ENCODE data around the gene SLC12A8.
"Not testable (repeated sequence)": the region's sequence is repeated elsewhere in the genome, so short reads cannot be mapped to it uniquely, and the experiment has no call there.

The SLC12A8 gene

DNA sequence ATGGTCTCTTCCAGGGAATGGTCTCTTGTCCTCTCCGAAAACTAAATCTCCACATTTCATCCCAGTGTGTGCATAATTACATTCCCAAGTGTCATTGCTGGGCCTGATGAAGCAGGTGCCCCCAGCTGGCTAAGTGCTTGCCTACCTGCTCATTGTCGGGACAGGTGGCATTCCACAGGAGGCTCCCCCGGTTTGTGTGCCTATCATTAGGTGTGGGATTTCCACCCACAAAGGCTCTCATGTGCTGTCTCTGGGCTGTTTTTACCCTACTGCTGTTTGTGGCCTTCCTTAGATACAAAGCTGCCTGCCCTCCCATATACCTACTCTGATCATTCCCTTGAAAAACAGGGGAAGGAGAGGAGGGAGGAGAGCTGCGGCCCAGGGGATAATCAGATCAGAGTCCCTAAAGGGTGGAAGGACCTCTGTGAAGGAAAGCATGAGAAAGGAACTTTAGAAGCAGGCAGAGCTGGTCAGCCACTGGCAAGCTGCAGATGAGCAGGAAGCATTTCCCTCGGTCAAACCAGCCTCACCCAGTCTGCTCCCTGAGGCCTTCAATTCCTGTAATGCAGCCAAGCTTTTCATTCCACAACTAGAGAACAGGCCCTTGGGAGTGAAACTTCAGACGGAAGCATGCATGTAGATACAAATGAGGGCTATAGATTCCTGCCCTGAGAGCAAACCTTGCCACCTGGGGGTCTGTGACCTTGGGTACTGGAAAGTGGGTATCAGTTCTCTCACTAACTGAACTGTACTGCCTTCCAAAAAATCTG is 96.1 kb downstream of the SLC12A8 start:
- no peak for DNase-seq (ENCODE audit: low spot score)
- no peak for FAIRE-seq

DNA sequence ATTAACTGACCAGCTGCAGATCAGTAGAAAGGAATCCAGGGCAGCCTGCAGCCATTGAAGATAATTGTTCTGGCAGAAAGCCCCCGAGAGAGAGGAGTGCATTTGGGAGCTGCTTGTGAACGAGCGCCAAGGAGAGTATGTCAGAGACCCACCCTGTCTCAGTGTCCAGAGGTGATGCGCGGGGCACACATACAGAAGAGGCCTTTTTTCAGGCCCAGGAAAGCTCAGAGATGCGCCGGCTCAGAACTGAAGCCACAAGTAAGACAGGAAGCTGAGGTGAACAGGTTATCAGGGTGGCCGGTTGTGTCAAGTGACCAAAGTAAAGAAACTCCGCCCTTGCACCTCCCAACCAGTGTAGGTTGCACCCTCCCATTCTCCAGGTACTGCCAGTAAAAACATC is 96.9 kb downstream of the SLC12A8 start:
- FAIRE-seq (no peak), DNase-seq (ENCODE audit: low spot score) (no peak)

DNA sequence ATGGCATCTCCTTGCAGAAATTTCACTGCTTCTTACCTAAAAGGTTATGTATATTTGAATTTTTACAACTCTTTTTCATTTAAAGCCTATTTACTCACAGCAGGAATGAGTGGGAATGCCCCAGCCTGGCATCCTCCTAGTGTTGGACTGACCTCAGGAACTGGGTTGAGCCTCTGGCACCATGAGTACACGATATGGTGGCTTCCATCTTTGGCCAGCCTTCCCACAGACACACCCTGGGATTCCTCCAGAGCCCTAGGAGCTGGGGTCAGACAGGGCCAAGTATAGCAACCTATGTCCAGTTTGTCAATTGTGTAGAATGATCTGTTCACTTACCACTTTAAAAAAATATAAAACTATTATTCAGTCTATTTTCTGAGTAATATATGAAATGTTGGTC is 99.6 kb downstream of the SLC12A8 start:
- FAIRE-seq (no peak), DNase-seq (ENCODE audit: low spot score) (no peak)

DNA sequence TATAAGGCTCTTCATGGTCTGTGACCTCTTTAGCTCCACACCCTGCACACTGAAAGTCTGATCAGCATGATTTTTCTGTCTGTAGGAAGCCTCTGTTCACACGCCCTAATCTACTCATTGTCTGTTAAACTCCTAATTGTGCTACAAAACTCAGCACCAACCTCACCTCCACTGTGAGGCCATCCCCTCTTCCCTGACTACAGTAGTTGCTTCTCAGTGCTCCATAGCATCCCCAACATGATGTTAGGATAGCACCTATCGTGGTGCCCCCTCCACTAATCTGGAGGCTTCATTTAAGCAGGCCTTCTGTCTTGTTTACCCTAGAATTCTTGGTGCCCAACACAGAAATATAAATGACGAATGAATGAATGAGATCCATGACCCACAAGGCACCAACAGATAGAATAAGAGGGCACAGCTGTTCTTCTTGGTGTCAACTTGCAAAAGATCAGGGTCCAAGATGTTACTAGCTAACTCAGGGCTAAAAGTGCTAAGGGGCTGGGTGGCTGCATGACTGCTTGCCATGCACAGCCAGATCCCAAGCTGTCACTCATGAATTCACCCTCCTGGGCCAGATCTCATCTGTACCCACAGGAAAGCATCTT is 101.6 kb downstream of the SLC12A8 start:
- FAIRE-seq, result no peak
- DNase-seq (ENCODE audit: low spot score), result no peak

DNA sequence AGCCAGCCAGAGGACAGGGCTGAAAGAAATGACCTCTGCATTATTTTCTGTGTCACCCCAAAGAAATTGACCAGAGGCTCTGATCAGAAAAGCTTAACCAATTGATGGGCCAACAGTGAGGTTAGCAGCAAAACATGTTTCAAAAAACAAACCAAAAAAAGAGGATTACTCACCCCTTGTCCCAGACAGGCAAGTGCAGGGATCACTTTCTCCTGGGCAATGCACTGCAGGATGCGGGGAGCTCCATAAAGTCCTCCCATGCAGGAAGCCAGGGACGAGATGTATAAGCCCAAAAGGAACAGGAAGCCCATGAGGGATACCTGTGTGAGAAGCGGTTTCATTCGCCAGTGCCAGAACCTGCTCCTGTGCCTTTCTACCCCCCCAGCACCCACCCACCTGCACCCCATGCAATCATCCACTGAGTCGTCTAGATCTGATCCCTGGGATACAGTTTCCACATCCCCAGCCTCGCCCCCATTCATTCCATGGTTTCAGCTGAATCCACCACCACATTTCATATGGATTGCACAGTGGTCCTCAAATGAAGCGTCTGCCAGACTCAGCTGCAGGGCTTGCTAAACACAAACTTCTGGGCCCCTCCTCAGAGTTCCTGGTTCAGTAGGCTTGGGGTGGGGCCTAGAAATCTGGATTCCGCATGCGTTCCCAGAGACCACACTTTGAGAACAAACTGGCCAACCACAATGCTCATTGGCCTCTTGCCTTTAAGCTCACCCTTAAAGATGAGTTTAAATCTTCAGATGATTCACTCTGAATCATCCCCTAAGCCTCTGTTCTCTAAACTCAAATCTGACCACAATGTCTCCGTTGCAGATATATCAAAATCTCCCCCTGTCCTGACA is 102.3 kb downstream of the SLC12A8 start:
- DNase-seq (ENCODE audit: low spot score) (peak; percentile 81), FAIRE-seq (peak; percentile 9)

DNA sequence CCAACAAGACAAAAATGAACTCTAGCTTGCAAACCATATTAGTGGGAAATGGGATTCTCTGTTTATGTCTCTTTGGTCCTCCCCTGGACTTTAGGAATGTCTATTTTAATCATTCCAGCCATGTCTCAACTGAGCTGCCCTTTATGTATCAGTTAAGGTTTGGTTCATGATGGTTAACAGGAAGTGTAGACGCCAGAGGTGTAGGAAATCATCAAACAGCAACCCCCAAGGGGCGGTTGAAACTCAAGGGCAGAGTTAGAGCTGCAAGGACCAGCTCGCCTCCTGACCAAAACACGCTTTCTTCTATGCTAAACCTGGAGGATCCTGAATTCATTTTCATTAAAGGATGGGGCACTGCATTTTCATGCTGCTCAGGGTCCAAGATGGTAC is 103.0 kb downstream of the SLC12A8 start:
- DNase-seq (ENCODE audit: low spot score) (no peak), FAIRE-seq (no peak)

DNA sequence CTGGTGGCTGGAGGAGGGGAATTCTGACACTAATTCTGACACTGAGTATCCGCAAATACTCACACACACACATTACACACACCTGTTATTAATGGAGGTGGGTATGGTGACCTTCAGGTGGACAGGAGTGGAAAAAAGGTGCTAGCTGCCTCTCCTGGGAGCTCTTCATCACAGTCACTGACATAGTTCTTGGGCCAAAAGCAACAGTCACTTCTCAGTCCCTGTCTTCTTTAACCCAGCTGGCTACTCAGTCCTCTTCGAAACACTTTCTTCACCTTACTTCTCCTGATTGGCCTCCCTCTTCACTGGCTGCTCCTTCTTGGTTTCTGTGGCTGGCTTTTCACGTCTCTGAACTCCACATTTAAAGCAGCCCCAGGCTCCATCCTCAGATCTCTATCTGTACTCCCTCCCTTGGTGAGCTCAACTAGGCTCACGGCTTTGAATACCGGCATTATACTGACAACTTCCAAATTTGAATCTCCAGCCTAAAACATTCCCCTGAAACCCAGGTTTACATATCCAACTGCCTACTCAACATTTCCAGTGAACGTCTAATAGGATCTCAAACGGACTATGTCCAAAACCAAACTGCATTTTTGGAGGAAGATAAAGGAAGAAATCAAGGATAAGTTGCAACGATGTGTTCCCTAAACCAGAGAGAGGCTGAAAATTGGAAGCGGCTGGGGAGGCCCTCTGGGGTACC is 103.6 kb downstream of the SLC12A8 start:
- DNase-seq (ENCODE audit: low spot score) (no peak), FAIRE-seq (peak; percentile 20)

DNA sequence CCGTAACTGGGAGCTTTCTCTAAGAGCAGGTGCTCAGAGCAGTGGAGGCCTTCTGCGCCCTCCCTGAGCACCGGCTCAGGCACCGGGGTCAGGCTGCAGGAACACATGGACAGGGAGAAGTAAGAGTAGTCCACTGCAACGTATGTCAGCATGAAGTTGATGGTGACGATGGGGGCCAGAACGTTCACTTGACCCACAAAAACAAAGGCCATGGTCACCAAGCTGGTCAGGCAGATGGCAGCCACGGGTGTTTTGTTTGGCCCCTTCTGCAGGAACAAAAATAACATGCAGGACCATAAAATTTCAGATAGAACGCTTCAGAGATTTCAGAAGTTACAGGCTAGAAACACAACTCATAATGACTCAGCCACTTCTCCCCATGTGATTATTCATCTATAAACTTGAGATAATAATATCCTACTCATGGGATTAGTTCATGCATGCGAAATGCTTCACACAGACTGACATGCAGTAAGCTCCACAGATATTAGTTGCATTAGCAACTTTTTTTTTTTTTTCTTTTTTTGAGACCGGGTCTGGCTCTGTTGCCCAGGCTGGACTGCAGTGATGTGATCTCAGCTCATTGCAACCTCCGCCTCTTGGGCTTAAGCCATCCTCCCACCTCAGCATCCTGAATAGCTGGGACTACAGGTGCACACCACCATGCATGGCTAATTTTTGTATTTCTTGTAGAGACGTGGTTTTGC is 104.5 kb downstream of the SLC12A8 start:
- peak; percentile 35 for DNase-seq (ENCODE audit: low spot score)

DNA sequence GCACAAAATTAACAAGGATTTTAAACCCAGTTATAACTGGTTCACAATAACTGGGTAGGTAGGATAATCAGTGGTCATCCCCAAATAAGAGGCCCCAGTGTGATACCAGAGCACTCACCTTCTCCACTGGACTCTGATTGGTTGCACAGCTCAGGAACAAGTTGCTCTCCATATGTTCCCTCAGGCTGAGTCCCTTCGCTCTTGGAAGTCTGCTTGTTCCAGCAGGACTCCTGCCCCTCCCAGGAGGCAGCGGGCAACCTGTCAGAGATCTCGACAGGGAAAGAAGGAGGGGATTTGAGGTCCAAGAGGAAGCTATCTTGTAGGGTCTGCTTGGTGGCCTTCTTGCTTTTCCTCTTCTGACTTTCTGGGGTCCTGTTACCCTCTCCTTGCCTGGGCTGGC is 105.2 kb downstream of the SLC12A8 start:
- no peak for FAIRE-seq
- DNase-seq (ENCODE audit: low spot score), result no peak

More for the DNA sequence above, 104.5 kb downstream of the SLC12A8 start:
- peak; percentile 66 for FAIRE-seq

DNA sequence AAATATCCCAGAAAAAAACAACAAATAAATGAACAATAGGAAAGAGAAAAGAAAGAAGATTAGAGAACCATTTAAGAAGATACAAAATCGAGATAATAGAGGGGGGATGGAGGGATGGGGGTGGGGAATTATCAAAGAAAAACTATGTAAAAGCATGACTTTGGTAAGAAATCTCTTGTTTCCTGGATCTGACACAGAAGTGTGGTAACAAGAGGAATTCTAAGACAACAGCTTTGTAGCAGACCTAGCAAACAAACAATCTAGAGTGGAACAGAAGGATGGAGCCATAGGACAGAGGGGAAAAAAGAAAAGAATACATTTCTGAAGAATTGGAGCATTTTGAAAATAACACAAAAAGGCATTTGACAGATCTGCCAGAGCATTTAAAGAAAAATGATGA is 107.4 kb downstream of the SLC12A8 start:
- FAIRE-seq (no peak), DNase-seq (ENCODE audit: low spot score) (no peak)

DNA sequence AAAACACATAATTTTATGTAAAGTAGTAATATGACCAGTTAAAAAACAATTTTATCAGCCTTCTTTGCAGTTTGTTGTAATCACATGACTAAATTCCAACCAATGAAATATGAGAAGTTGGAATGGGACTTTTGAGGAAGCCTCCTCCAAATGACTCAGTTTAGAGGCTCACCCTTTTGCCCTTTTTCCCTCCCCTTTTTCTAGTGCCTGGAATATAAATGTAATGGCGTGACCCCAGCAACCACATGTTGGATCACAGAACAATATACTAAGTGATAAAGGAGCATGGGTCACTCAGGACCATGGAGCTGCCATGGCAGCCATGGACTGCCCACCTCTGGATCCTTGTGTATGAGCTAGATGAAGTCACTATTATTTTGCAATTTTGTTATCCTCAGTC is 107.9 kb downstream of the SLC12A8 start:
- DNase-seq (ENCODE audit: low spot score) (no peak), FAIRE-seq (no peak)

DNA sequence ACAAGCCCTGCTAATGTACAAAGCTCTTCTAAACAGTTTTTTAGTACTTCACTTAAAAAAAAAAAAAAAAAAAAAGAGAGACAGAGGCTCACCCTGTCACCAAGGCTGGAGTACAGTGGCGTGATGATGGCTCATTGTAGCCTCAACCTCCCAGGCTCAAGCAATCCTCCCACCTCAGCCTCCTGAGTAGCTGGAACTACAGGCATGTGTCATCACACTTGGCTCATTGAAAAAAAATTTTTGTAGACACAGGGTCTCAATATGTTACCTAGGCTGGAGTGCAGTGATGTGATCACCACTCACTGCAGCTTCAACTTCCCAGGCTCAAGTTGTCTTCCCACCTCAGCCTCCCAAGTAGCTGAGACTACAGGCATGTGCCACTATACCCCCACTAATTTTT is 109.1 kb downstream of the SLC12A8 start:
- DNase-seq (ENCODE audit: low spot score) (no peak), FAIRE-seq (no peak)

DNA sequence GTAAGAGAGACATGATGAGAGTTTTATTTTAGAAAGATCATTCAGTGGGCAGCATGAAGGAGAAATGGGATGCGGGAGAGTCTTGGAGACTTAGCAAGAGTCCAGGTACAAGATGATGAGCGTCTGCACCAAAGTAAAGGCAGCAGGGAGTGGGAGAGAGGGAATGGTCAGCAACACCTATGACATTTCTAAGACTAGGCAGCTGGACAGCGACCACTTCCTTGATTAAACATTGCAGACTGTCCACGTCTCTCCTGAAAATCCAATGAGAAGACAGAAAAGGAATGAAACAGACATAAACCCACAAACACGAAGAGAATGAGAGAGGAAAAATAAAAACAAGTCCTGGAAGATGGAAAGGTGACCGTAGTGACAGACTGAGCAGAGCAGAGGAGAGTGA is 110.1 kb downstream of the SLC12A8 start:
- no peak for DNase-seq (ENCODE audit: low spot score)
- no peak for FAIRE-seq

DNA sequence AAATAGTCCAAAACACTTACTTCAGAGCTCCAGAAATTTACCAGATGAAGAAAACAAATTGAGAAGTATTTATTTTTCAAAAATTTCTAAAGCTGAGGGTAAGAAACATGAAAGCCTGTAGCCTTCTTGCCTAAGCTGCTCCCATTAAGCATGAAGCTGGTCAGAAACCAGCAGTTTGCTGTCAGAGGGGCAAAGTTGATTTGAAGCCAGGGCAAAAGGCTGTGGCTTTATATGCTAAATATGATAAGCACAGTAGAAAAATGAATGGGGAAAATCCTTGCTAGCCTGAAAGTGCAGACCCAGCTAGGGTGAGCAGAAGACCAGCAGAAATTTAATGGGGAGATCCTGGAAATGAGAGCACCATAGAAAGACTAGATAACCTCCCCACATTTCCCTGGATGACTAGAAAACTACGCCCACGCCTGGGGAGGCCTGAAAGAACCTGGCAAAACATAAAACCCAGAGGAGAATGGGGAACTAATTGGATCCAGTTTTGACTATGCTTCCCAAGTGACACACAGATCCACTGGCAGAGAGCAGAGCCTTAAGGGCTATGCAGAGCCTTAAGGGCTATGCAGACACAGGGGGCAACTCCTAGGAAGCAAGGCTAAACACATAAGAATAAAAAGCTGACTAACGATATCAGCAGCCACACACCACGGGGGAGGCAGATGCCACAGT is 113.8 kb downstream of the SLC12A8 start:
- no peak for FAIRE-seq
- DNase-seq (ENCODE audit: low spot score), result no peak

DNA sequence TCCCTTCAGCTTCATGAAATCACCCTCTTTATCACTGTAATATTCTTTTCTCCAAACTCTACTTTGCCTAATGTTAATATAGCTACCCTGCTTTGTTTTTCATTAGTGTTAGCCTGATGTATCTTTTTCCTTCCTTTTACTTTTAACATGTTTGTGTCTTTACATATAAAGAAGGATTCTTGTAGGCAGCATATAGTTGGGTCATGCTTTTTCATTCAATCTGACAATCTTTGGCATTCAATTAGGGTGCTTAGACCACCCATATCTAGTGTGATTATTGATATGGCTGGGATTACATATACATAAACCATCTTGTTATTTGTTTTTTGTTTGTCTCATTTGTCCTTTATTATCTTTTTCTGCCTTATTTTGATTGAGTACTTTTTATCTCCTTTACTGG is 121.9 kb downstream of the SLC12A8 start:
- DNase-seq (ENCODE audit: low spot score) (no peak), FAIRE-seq (no peak)

DNA sequence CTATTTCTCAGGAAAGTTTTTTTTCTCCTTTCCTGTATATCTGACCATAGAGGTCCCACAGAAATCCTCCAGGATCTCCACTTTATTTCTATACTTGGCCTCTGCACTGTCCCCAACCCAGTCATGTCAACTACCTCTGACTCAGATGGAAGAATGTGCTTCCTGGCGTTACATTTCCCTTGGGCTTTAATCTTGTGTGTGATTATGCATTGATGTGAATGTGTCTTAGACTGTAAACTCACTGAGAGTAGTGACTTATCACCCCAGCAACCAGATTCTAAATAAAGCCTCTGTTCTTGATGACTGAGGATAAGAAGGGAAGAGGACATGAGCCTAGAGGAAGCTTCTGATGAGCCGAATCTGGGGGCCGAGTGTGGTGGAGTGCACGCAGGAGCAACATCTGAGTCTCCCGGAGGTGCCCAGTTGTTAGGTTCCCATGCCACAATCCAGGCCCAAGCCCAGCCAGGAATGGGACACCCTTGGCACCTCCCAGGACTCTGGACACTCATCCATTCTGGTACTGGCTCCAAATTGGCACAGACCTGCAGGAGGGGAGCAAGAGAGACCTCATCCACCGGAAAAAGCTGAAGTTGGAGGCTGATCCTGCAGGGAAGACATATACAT is 124.7 kb downstream of the SLC12A8 start:
- no peak for DNase-seq (ENCODE audit: low spot score)
- no peak for FAIRE-seq

DNA sequence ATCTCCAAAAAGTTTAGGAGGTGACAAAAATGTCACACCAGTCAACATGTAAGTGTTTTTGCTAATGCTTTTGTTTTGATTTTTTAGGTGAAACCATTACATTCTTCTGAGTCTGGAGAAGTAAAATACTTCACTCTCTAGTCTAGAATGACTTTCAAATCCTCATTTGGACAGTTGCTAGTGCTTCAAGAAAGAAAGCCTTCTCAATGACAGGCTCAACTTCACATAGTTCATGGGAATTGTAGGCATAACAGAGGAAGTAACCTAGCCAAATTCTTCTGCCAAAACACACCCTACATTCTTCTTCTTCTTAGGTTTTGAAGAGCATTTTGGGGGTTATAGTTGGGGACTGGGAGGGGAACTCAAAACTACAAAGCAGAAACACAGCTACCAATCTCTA is 127.4 kb downstream of the SLC12A8 start:
- DNase-seq (ENCODE audit: low spot score) (no peak), FAIRE-seq (no peak)

DNA sequence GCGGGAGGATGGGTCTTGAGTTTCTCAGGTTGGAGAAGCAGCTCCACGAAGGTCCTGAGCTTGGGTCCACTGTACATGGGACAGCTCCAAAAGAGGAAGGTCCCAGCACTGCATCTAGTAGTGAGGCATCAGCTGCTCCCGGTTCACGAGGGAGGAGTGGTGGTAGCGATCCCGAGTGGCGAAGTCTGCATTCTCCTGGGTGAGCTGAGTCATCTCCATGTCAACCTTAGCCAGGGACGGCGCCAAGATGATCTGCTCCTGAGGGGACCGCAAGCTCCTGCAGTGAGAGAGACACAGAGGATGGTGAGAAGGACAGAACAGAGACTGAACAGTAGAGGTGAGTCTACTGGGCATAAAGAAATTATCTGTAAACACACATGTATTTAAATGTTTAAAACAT is 128.8 kb downstream of the SLC12A8 start:
- FAIRE-seq (peak; percentile 55), DNase-seq (ENCODE audit: low spot score) (peak; percentile 58)

DNA sequence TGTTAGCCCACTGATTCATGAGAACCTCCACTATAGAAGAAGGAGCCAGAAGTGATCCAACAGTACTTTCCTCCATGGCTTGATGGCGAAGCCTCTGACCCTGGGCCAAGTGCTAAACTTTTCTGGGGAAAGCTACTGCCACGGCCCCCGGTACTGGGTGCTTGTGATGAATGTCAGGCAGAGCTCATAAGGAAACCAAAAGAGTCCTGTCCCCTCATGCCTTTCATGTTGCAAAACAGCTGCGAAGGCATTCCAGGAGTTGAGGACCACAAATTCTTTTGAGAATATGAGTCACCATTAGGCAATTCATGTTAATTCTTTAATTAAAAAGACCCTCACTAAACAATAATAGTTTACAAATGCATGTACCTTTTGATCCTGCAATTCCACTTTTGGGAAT is 130.2 kb downstream of the SLC12A8 start:
- DNase-seq (ENCODE audit: low spot score), result peak; percentile 56
- FAIRE-seq, result not testable (repeated sequence)

DNA sequence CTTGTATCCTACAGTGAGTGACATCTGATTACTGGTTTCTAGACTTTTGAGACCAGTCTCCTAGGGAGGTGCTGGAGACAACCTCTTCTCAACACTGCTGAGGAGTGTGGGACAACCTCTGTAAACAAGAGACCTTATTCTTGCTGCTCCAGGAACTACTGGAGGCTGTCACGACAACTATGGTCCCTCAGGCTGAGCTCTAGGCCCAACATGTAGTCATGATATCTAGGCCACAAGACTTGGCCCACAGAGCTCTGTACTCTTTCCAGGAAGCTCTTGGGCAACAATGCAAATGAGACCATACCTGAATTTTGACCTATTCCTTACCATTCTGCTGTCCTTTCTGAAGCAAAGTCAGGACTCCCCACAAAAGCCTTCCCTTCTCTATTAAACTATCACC is 132.5 kb downstream of the SLC12A8 start:
- FAIRE-seq (no peak), DNase-seq (ENCODE audit: low spot score) (no peak)
